Measurements from ENCODE around the gene XPNPEP1. TPM values are rescaled to one million over a fixed set of nuclear protein-coding genes. Genes with fewer than 3 reads are reported as not detected.

Gene XPNPEP1
- total RNA-seq, 2 donors from 2014 or later: 53.0 to 75.2 TPM

DNA sequence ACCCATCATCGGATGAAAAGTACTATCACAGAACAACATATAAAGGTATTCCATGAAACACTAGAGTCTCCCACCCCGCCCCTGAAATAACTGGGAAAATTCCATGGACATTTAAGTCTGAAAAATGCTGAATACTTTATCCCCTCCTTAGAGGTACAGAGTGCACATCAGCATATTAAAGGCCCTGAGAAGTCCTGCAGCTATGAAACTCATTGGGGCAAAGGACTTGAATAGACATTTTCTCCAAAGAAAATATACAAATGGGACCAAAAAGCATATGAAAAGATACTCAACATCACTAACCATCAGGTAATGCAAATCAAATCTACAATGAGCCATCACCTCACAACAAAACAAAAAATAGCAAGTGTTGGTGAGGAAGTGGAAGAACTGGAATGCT lies 18.9 kb downstream of the XPNPEP1 start:
- Mint-ChIP-seq H3K9me3 (no peaks in the 10 kb centered on the region), H3K4me1 (ENCODE audit: low read depth) (peaks cover 32% of the 10 kb centered on the region), H3K27me3 (ENCODE audit: low read depth) (no peaks in the 10 kb centered on the region), H3K4me3 (peak overlapping the region in 1 of 2 donors; percentile 41), H3K36me3 (ENCODE audit: insufficient read depth in 2 of 2) (peaks cover 9 to 16% of the 10 kb centered on the region in 2 donors), H3K27ac (peak overlapping the region; percentile 21)
- no peak for ATAC-seq (replicated peaks in 1 of 2)
- no peak for DNase-seq

DNA sequence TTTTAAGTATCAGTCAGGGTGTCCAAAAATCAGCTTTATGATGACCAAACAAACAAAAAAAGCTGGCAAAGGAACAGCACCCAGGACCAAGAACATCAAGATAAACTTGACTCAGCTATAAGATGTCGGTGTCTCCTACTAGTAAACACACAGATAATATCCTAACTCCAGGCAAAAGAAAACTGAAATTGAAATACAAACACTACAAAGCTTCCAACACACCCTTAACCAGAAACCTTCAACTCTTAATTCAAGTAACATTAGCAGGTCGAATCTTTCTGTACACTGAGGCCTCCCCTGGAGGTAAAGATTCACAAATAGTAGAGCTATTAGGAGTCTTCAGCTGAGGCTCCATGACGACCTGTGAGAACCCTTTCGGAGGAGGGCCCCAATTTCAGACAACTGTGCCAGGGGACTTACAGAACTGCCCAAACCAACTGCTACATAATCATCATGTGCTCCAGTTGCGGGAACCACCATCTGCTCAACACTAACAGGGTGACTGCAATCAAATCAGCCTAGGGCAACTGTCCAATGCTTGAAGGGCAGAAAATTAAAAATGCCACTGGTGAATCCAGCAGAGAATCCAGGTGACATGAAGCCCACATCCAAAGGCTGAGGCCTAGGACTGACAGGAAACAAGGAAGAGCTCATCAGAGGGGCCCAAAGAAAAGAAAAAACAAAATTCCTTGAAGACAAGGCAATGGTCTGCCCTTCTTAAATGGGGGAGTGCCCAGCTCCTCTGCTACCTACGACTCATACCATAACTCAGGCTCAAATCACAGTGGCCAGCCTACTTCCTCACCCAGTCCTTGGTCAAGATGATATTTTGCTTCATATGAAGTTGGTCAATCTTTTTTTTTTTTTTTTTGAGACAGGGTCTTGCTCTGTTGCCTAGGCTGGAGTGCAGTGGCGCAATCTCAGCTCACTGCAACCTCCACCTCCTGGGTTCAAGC lies 20.0 kb downstream of the XPNPEP1 start:
- DNase-seq: peak in 1 of 2 donors; percentile 25
- peaks cover 35% of the 10 kb centered on the region for H3K4me1 Mint-ChIP-seq (ENCODE audit: low read depth)
- peak overlapping the region; percentile 93 for H3K27ac Mint-ChIP-seq
- H3K4me3 Mint-ChIP-seq: peak overlapping the region; percentile 53 to 83
- no peaks in the 10 kb centered on the region for H3K9me3 Mint-ChIP-seq
- H3K27me3 Mint-ChIP-seq (ENCODE audit: low read depth): no peaks in the 10 kb centered on the region
- peaks cover 9 to 18% of the 10 kb centered on the region in 2 donors for H3K36me3 Mint-ChIP-seq (ENCODE audit: insufficient read depth in 2 of 2)
- ATAC-seq (replicated peaks in 1 of 2): peak; percentile 37 to 81

DNA sequence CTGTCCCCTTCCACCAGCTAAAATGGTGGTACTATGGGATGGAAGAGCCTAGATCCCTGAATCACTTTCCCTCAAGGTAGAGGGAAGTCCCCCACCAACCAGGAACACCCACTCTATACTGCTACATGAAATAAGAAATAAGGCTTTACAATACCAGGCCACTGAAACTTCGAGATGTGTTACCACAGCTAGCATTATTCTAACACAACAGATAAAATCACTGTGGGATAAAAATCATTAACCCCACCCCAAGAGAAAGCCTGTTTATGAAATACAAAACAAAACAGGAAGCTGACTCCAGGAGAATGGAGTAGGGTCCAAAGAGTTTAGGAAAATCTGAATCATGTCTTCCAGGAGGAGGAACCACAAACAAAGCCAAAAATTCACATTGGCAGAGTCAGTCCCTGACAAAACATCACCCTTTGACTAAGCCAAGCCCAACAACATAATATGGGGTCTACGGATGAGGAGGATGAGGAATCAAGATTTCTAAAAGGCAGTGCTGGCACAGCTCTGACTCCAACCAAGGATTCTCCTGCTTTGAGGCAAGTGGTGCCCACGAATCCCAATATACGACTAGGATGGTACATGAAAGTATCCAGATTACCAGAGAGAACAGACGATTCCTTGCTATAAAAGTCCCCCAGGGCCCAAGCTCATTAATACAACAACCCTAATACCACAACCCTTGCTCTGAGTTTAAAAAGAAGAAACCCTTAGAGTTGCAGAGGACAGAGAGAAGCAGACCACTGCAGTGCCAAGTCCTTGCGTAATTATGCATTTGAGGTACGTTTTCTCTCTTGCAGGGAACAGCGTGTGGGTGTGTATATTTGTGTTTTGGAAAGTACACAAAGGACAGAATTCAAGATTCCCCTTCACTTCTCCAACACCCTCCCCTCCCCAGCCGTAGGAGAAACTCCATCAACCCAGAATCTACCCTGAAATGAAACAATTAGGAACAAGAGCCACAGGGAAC lies 23.7 kb downstream of the XPNPEP1 start:
- no peak overlapping the region for H3K27ac Mint-ChIP-seq
- H3K9me3 Mint-ChIP-seq: no peaks in the 10 kb centered on the region
- H3K36me3 Mint-ChIP-seq (ENCODE audit: insufficient read depth in 2 of 2): peaks cover 4 to 20% of the 10 kb centered on the region in 2 donors
- DNase-seq (no peak), ATAC-seq (replicated peaks in 1 of 2) (peak; percentile 22 to 31)
- H3K27me3 Mint-ChIP-seq (ENCODE audit: low read depth): no peaks in the 10 kb centered on the region
- H3K4me1 Mint-ChIP-seq (ENCODE audit: low read depth): peaks cover 35% of the 10 kb centered on the region
- no peak overlapping the region for H3K4me3 Mint-ChIP-seq

DNA sequence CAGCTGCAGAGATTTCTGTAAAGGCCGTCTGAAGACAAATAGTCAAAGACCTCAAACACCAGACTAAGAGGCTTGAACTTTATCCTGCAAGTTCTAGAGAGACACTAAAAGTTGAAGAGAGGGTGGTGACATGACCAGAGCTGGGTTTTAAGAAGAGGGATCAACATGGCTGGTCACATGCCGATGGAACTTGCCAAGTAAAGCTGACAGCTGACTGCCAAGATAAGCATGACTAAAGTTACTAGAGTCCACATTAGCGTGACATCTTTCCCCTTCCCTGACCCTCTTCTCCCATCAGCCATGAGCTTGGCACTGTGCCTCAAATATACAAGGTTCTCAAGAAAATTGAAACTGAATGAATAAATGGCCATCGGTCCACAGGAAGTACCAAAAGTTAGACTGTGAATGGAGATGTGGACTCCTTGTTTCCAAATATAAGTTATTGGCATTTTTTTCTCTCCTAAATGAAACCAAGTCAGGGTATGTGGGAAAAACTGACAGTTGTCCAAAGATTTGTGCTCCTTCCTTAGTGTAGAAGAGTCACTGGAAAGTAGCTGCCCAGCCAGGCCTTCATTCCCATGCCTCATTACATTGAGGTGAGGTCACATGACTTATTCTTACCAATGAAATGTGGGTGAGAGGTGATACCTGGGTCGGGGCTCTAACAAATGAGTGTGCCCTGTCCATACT lies 24.5 kb downstream of the XPNPEP1 start:
- ATAC-seq (replicated peaks in 1 of 2) (no peak), DNase-seq (no peak)
- Mint-ChIP-seq H3K4me3 (no peak overlapping the region), H3K9me3 (no peaks in the 10 kb centered on the region), H3K27me3 (ENCODE audit: low read depth) (no peaks in the 10 kb centered on the region), H3K4me1 (ENCODE audit: low read depth) (peaks cover 35% of the 10 kb centered on the region), H3K36me3 (ENCODE audit: insufficient read depth in 2 of 2) (peaks cover 2 to 18% of the 10 kb centered on the region in 2 donors), H3K27ac (no peak overlapping the region)

- Mint-ChIP-seq H3K36me3 (ENCODE audit: insufficient read depth in 2 of 2) (peaks cover 2 to 18% of the 10 kb centered on the region in 2 donors), H3K9me3 (no peaks in the 10 kb centered on the region), H3K4me1 (ENCODE audit: low read depth) (peaks cover 35% of the 10 kb centered on the region), H3K4me3 (no peak overlapping the region), H3K27ac (no peak overlapping the region), H3K27me3 (ENCODE audit: low read depth) (no peaks in the 10 kb centered on the region)
- ATAC-seq (replicated peaks in 1 of 2) (no peak), DNase-seq (no peak)
These were observed 25.3 kb downstream of the XPNPEP1 start for GRCh38 chr10:109898007-109898406.

GRCh38 chr10:109895848-109896247 lies 27.5 kb downstream of the XPNPEP1 start:
- Mint-ChIP-seq H3K9me3 (no peaks in the 10 kb centered on the region), H3K4me1 (ENCODE audit: low read depth) (peaks cover 29% of the 10 kb centered on the region), H3K27ac (no peak overlapping the region), H3K36me3 (ENCODE audit: insufficient read depth in 2 of 2) (peaks cover 0 to 18% of the 10 kb centered on the region in 2 donors), H3K27me3 (ENCODE audit: low read depth) (no peaks in the 10 kb centered on the region), H3K4me3 (no peak overlapping the region)
- ATAC-seq (replicated peaks in 1 of 2) (no peak), DNase-seq (no peak)

GRCh38 chr10:109895095-109895818 lies 28.1 kb downstream of the XPNPEP1 start:
- Mint-ChIP-seq H3K9me3 (no peaks in the 10 kb centered on the region), H3K4me1 (ENCODE audit: low read depth) (peaks cover 26% of the 10 kb centered on the region), H3K27me3 (ENCODE audit: low read depth) (no peaks in the 10 kb centered on the region), H3K36me3 (ENCODE audit: insufficient read depth in 2 of 2) (peaks cover 0 to 16% of the 10 kb centered on the region in 2 donors), H3K4me3 (no peak overlapping the region), H3K27ac (no peak overlapping the region)
- DNase-seq (no peak), ATAC-seq (replicated peaks in 1 of 2) (no peak)

- H3K27ac Mint-ChIP-seq: no peak overlapping the region
- no peaks in the 10 kb centered on the region for H3K9me3 Mint-ChIP-seq
- no peak overlapping the region for H3K4me3 Mint-ChIP-seq
- no peaks in the 10 kb centered on the region for H3K27me3 Mint-ChIP-seq (ENCODE audit: low read depth)
- ATAC-seq (replicated peaks in 1 of 2) (no peak), DNase-seq (no peak)
- peaks cover 0 to 15% of the 10 kb centered on the region in 2 donors for H3K36me3 Mint-ChIP-seq (ENCODE audit: insufficient read depth in 2 of 2)
- peaks cover 24% of the 10 kb centered on the region for H3K4me1 Mint-ChIP-seq (ENCODE audit: low read depth)
These were observed 28.8 kb downstream of the XPNPEP1 start for GRCh38 chr10:109894516-109894915.

- Mint-ChIP-seq H3K27ac (no peak overlapping the region), H3K27me3 (ENCODE audit: low read depth) (no peaks in the 10 kb centered on the region), H3K4me1 (ENCODE audit: low read depth) (peaks cover 21% of the 10 kb centered on the region), H3K36me3 (ENCODE audit: insufficient read depth in 2 of 2) (peaks cover 0 to 15% of the 10 kb centered on the region in 2 donors), H3K9me3 (no peaks in the 10 kb centered on the region), H3K4me3 (no peak overlapping the region)
- DNase-seq (no peak), ATAC-seq (replicated peaks in 1 of 2) (no peak)
These were observed 29.9 kb downstream of the XPNPEP1 start for GRCh38 chr10:109893386-109893785.

DNA sequence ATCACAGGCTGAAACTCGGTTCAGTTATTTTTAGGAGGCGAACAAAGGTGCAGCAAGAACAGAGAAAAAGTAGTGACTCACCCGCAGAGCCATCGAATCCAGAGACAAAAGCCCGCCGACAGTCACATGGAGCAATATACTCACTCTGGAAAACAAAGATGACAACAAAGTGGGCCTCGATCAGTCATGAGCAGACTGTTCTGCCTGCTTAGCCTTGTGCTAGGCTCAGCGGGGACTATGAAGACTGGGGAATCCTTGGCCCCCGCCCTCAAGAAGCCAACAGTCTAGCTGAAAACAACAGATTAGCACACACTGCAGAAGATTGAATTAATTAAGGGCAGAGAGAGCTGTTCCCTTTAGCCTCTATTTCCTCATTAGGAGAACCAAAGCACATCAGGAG lies 30.4 kb downstream of the XPNPEP1 start:
- no peaks in the 10 kb centered on the region for H3K27me3 Mint-ChIP-seq (ENCODE audit: low read depth)
- H3K36me3 Mint-ChIP-seq (ENCODE audit: insufficient read depth in 2 of 2): peaks cover 0 to 10% of the 10 kb centered on the region in 2 donors
- no peak overlapping the region for H3K4me3 Mint-ChIP-seq
- ATAC-seq (replicated peaks in 1 of 2) (no peak), DNase-seq (no peak)
- no peaks in the 10 kb centered on the region for H3K9me3 Mint-ChIP-seq
- H3K4me1 Mint-ChIP-seq (ENCODE audit: low read depth): peaks cover 21% of the 10 kb centered on the region
- no peak overlapping the region for H3K27ac Mint-ChIP-seq

- Mint-ChIP-seq H3K27me3 (ENCODE audit: low read depth) (no peaks in the 10 kb centered on the region), H3K4me1 (ENCODE audit: low read depth) (peaks cover 26% of the 10 kb centered on the region), H3K27ac (no peak overlapping the region), H3K36me3 (ENCODE audit: insufficient read depth in 2 of 2) (peaks cover 0 to 10% of the 10 kb centered on the region in 2 donors), H3K4me3 (no peak overlapping the region), H3K9me3 (no peaks in the 10 kb centered on the region)
- DNase-seq (no peak), ATAC-seq (replicated peaks in 1 of 2) (no peak)
These were observed 31.2 kb downstream of the XPNPEP1 start for GRCh38 chr10:109892117-109892516.

- Mint-ChIP-seq H3K27ac (no peak overlapping the region), H3K9me3 (no peaks in the 10 kb centered on the region), H3K4me3 (no peak overlapping the region), H3K27me3 (ENCODE audit: low read depth) (no peaks in the 10 kb centered on the region), H3K4me1 (ENCODE audit: low read depth) (peaks cover 36% of the 10 kb centered on the region), H3K36me3 (ENCODE audit: insufficient read depth in 2 of 2) (peaks cover 0 to 10% of the 10 kb centered on the region in 2 donors)
- no peak for ATAC-seq (replicated peaks in 1 of 2)
- DNase-seq: no peak
These were observed 32.2 kb downstream of the XPNPEP1 start for GRCh38 chr10:109891105-109891504.
